GM10248 (cell line): Measurements from ENCODE around the gene CAMK2B.

ENCODE experiments used
- CTCF ChIA-PET: fragments of 300-600 bp; sonication (Branson Sonifier 250); formaldehyde crosslinking; extraction: SDS; loops from one replicate; lab custom pipeline; 2021; ENCODE audit warnings: antibody characterized with exemption; lab: Yijun Ruan, JAX
- POLR2A ChIA-PET: fragments of 350-650 bp; sonication (Branson Sonifier 250); formaldehyde crosslinking; extraction: SDS; loops from one replicate; lab custom pipeline; 2020; ENCODE audit warnings: antibody characterized with exemption; lab: Yijun Ruan, JAX
- DNase-seq: peaks from one replicate; pipeline ENCODE4 v3.0.0; 2012; ENCODE audit errors: extremely low spot score
- CTCF ChIP-seq: IDR thresholded peaks from 2 replicates; pipeline ENCODE4 v1.5.1; 2012; ENCODE audit warnings: mild to moderate bottlenecking, low read depth; ENCODE audit errors: extremely low read depth, missing control alignments, control extremely low read depth

The CAMK2B gene

GRCh38 chr7:44281811-44282600 lies 43.4 kb downstream of the CAMK2B start:
- CTCF ChIA-PET: no interaction called here
- no peak for TF ChIP-seq CTCF
- POLR2A ChIA-PET: no interaction called here
- no peak for DNase-seq

- no peak for DNase-seq
- TF ChIP-seq CTCF: no peak
- POLR2A ChIA-PET: no interaction called here
- CTCF ChIA-PET: no interaction called here
Observed at GRCh38 chr7:44280993-44281721, 44.2 kb downstream of the CAMK2B start.

- TF ChIP-seq CTCF: no peak
- ChIA-PET POLR2A (no interaction called here), CTCF (interaction anchor here (1.2 kb wide), 1 partner anchor 23 kb away, joined by 3 read pairs; no protein-coding TSS in a partner anchor)
Observed at GRCh38 chr7:44280636-44280992, 44.8 kb downstream of the CAMK2B start.

GRCh38 chr7:44279731-44280505 lies 45.5 kb downstream of the CAMK2B start:
- CTCF ChIA-PET: interaction anchor here (0.9 to 2.5 kb wide), 4 partner anchors 21 to 286 kb away, joined by 3 to 7 read pairs (median 3); no protein-coding TSS in a partner anchor
- DNase-seq: no peak

More at GRCh38 chr7:44280636-44280992, 44.8 kb downstream of the CAMK2B start:
- no peak for DNase-seq

GRCh38 chr7:44279286-44279685 lies 46.1 kb downstream of the CAMK2B start:
- TF ChIP-seq CTCF: no peak
- CTCF ChIA-PET: interaction anchor here (0.9 to 2.5 kb wide), 4 partner anchors 20 to 286 kb away, joined by 3 to 7 read pairs (median 3); no protein-coding TSS in a partner anchor
- POLR2A ChIA-PET: no interaction called here
- DNase-seq: no peak

More at GRCh38 chr7:44279731-44280505, 45.5 kb downstream of the CAMK2B start:
- POLR2A ChIA-PET: no interaction called here
- TF ChIP-seq CTCF: no peak

GRCh38 chr7:44278451-44279161 lies 46.8 kb downstream of the CAMK2B start:
- CTCF ChIA-PET: interaction anchor here (0.9 to 2.5 kb wide), 3 partner anchors 14 to 38 kb away, joined by 3 to 7 read pairs (median 7); no protein-coding TSS in a partner anchor
- POLR2A ChIA-PET: no interaction called here
- no peak for DNase-seq
- no peak for TF ChIP-seq CTCF
